Measurements from ENCODE around the gene ETFBKMT. TPM values are rescaled to one million over a fixed set of nuclear protein-coding genes. Genes with fewer than 3 reads are reported as not detected.

Gene ETFBKMT
- polyA plus RNA-seq, 1 of the 3 experiments (the other 2 are of a cell fraction) = 1.6 TPM

DNA sequence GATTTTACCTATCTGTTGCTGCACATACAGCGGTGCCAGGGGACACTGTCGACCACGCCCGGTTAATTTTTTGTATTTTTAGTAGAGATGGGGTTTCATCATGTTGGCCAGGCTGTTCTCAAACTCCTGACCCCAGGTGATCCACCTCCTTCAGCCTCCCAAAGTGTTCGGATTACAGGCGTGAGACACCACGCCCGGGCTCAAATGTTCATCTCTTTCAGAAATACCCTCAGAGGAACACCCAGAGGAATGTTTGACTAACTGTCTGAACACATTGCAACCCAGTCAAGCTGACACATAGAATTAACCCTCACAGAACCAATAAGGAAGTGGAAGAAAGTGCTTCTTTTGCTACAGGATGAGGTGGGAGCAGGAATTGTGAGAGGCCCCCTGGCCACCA is 15.0 kb upstream of the ETFBKMT start (continued):
- TF ChIP-seq EZH2phosphoT487 (IDR thresholded peaks at IDR 0.05; ENCODE audit: borderline replicate concordance, low read depth) (no peak), RXRA (IDR thresholded peaks at IDR 0.05; ENCODE audit: borderline replicate concordance, low read depth) (no peak), GABPA (IDR thresholded peaks at IDR 0.05; ENCODE audit: low read depth) (no peak), IRF3 (IDR thresholded peaks at IDR 0.05; ENCODE audit: low read depth, low read length) (no peak), EP300 (IDR thresholded peaks at IDR 0.05; ENCODE audit: borderline replicate concordance in 1 of 2, low read depth in 1 of 2, low read length in 1 of 2) (no peak), JUND (IDR thresholded peaks at IDR 0.05) (no peak), TEAD4 (IDR thresholded peaks at IDR 0.05; ENCODE audit: borderline replicate concordance, insufficient read depth) (no peak), FOXM1 (IDR thresholded peaks at IDR 0.05; ENCODE audit: low read depth) (no peak), NRF1 (IDR thresholded peaks at IDR 0.05; ENCODE audit: low read depth, low read length) (no peak)
- TF ChIP-seq, protein P1, sequence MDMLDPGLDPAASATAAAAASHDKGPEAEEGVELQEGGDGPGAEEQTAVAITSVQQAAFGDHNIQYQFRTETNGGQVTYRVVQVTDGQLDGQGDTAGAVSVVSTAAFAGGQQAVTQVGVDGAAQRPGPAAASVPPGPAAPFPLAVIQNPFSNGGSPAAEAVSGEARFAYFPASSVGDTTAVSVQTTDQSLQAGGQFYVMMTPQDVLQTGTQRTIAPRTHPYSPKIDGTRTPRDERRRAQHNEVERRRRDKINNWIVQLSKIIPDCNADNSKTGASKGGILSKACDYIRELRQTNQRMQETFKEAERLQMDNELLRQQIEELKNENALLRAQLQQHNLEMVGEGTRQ (IDR thresholded peaks at IDR 0.05; ENCODE audit: borderline replicate concordance, low read depth, low read length) = no peak

DNA sequence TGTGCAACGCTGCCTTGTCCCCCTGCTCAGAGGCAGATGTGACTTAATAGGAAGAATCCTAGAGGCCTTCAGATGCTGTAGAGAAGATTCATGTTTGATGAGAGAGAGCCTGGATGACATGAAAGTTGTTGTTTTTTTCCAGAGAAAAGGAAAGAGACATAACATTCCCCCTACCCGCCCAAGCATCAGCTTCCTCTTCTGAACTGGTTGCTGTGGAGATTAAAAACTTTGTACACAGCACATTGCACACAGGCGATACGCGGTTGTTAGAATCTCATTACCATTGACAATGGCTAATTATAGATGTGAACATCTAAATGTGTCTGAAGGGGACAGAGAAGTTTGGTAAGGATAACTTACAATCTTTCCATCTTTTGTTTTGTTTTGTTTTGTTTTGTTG is 13.6 kb upstream of the ETFBKMT start:
- H3F3A ChIP-seq (replicated peaks; ENCODE audit: insufficient read depth) = peaks cover 5% of the 10 kb centered on the region
- 91% methylated on average over 5 of the region's 5 CpGs for WGBS (ENCODE audit: low lambda C conversion rate)
- peaks cover 1 to 13% of the 10 kb centered on the region in 2 experiments for H3K36me3 ChIP-seq (replicated peaks in 1 of 2; ENCODE audit: control insufficient read depth in 1 of 2, insufficient read depth in 2 of 2, low read length in 1 of 2)
- no peak overlapping the region for H3K9ac ChIP-seq
- no peak overlapping the region for H3K4me3 ChIP-seq (ENCODE audit: low read depth in 2 of 2, low read length in 1 of 2)
- H3K27ac ChIP-seq (ENCODE audit: low read depth in 2 of 2, low read length in 1 of 2) = no peak overlapping the region; a peak in 1 of 4 replicates
- POLR2A ChIA-PET = no interaction called here
- TF ChIP-seq REST (IDR thresholded peaks at IDR 0.05; ENCODE audit: low read depth, low read length) (no peak), RXRA (IDR thresholded peaks at IDR 0.05; ENCODE audit: borderline replicate concordance, low read depth) (no peak), MXI1 (IDR thresholded peaks at IDR 0.05; ENCODE audit: low read depth, low read length) (no peak), SIN3A (IDR thresholded peaks at IDR 0.05; ENCODE audit: borderline replicate concordance, low read depth, low read length) (no peak), TCF12 (IDR thresholded peaks at IDR 0.05) (no peak), CHD2 (IDR thresholded peaks at IDR 0.05; ENCODE audit: low read length, partially characterized antibody) (no peak), FOXJ3 (CRISPR knock-in tag; IDR thresholded peaks at IDR 0.05) (no peak)
- H3K4me1 ChIP-seq (ENCODE audit: control insufficient read depth in 1 of 2, insufficient read depth in 2 of 2, low read depth in 1 of 2, low read length in 1 of 2) = peaks cover 0 to 15% of the 10 kb centered on the region in 2 experiments; a peak in 2 of 4 replicates
- DNase-seq = no peak
- CTCF ChIA-PET = interaction anchor here (0.5 to 3.6 kb wide), 4 partner anchors 10 to 395 kb away, joined by 3 to 20 read pairs (median 5); partner anchors contain the start of gene DENND5B
- no peaks in the 10 kb centered on the region for H3K9me2 ChIP-seq
- no peaks in the 10 kb centered on the region for H4K20me1 ChIP-seq (ENCODE audit: insufficient read depth)
- H3K4me2 ChIP-seq = no peak overlapping the region
- H3K9me3 ChIP-seq = no peaks in the 10 kb centered on the region
- H3K79me2 ChIP-seq (ENCODE audit: insufficient read depth) = peaks cover 76% of the 10 kb centered on the region
- no peak overlapping the region for H2AFZ ChIP-seq (ENCODE audit: low read depth)
- no peaks in the 10 kb centered on the region for H3K27me3 ChIP-seq (ENCODE audit: insufficient read depth)
